ENCODE measurements around the gene PRPF18. TPM values are rescaled to one million over a fixed set of nuclear protein-coding genes. Genes with fewer than 3 reads are reported as not detected.

Gene PRPF18
- total RNA-seq, 1 donor from 2014 or later = 26.1 TPM

DNA sequence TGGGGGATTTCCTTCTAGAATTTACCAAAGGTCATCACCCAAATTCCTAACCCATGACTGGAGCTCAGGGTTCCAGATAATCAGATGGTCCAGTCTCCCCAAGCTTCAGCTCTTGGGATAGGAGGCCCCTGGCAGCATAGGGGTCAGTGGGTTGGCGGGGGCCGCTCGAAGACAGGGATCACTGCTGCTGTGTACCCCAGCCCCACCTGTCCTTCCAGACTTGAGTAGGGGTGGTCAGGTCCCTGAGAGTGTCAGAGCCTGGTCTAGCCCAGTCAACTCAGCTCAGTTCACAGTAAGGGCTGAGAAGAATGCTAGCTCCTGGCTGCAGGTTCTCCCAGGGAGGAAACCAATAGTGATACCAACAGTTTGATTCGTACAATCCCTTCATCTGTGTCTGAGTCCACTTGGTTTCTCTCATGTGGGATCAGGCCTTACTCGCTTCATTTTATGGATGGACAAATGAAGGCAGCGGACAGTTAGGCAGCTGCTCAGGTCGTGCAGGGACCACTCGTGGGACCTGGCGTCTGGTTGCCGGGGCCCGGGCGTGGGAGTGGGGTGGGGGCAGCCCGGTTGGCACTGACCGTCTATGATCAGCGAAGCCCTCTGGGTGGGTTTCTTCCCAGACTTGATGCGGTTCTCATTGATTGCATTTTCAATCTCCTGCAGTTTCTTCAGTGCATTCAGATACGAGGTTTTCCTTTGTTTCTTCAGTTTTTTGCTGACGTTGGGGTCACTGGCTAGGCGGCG, 78.9 kb downstream of the PRPF18 start:
- no peaks in the 10 kb centered on the region for H3K9me3 Mint-ChIP-seq
- no peaks in the 10 kb centered on the region for H3K36me3 Mint-ChIP-seq (ENCODE audit: low read depth)
- no peak for ATAC-seq (ENCODE audit: low read depth)
- no peak overlapping the region for H3K27ac Mint-ChIP-seq
- no peaks in the 10 kb centered on the region for H3K4me1 Mint-ChIP-seq
- CTCF ChIA-PET = no interaction called here
- intact Hi-C loops (cut with micrococcal nuclease) = no loop called here
- DNase-seq = no peak
- POLR2A ChIA-PET = no interaction called here
- no peaks in the 10 kb centered on the region for H3K27me3 Mint-ChIP-seq
- TF ChIP-seq, protein P1, sequence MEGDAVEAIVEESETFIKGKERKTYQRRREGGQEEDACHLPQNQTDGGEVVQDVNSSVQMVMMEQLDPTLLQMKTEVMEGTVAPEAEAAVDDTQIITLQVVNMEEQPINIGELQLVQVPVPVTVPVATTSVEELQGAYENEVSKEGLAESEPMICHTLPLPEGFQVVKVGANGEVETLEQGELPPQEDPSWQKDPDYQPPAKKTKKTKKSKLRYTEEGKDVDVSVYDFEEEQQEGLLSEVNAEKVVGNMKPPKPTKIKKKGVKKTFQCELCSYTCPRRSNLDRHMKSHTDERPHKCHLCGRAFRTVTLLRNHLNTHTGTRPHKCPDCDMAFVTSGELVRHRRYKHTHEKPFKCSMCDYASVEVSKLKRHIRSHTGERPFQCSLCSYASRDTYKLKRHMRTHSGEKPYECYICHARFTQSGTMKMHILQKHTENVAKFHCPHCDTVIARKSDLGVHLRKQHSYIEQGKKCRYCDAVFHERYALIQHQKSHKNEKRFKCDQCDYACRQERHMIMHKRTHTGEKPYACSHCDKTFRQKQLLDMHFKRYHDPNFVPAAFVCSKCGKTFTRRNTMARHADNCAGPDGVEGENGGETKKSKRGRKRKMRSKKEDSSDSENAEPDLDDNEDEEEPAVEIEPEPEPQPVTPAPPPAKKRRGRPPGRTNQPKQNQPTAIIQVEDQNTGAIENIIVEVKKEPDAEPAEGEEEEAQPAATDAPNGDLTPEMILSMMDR (IDR thresholded peaks at IDR 0.05) = no peak
- no peak overlapping the region for H3K4me3 Mint-ChIP-seq

DNA sequence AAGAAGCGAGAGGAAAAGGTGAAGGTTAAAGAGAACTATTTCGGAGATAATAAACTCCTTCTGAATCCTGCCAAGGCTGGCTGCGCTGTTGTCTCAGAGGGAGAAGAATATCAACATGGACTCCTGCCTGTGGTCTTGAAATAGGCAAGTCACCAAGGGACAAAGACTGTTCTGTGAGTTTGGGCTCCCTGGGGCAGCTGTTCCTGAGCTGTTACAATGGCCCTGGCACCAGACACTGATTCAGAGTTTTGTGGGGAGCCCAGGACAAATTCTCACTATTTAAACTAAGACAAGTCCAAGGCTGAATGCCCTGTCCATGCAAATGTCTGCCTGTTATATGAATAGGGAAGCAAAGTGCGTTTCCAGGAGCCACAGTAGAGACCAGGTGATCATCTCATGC, 81.4 kb downstream of the PRPF18 start:
- TF ChIP-seq, protein P1 (IDR thresholded peaks at IDR 0.05) = no peak
- no peak for DNase-seq
- Mint-ChIP-seq H3K36me3 (ENCODE audit: low read depth) (no peaks in the 10 kb centered on the region), H3K9me3 (no peaks in the 10 kb centered on the region), H3K4me1 (no peaks in the 10 kb centered on the region), H3K27me3 (no peaks in the 10 kb centered on the region), H3K27ac (no peak overlapping the region), H3K4me3 (no peak overlapping the region)
- intact Hi-C loops (cut with micrococcal nuclease) = no loop called here
- ChIA-PET CTCF (no interaction called here), POLR2A (no interaction called here)
- ATAC-seq (ENCODE audit: low read depth) = no peak

DNA sequence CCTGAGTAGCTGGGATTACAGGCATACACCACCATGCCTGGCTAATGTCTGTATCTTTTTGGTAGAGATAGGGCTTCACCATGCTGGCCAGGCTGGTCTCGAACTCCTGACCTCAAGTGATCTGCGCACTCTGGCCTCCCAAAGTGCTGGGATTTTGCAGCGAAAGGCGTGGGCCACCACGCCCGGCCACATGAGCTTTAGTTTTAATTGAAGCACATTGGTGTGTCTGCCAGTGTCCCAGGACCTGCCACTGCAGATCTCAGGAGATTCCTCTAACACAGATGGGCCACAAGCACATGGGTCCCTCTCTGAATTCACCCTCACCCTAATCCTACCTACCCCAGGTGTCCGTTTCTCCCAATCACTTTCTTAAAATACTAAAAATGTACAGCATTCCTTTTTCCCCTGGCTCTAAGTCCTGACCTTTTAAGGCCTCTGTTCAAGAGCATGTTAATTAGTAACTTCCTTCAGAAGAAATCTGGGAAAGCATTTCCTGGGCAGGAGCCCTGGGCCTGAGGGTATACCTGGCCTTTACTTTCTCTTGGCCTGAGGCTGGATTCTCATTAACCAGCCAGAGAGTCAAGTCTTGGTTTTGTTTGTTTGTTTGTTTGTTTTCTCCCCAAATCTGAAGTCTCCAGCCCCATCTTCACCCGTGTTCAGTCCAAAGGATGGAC, 82.6 kb downstream of the PRPF18 start:
- TF ChIP-seq, protein P1 (IDR thresholded peaks at IDR 0.05) = no peak
- H3K4me1 Mint-ChIP-seq = no peaks in the 10 kb centered on the region
- ChIA-PET POLR2A (no interaction called here), CTCF (interaction anchor here (0.9 kb wide), 1 partner anchor 10 kb away, joined by 3 read pairs; no protein-coding TSS in a partner anchor)
- intact Hi-C loops (cut with micrococcal nuclease) = no loop called here
- no peaks in the 10 kb centered on the region for H3K27me3 Mint-ChIP-seq
- H3K4me3 Mint-ChIP-seq = no peak overlapping the region
- no peak overlapping the region for H3K27ac Mint-ChIP-seq
- no peaks in the 10 kb centered on the region for H3K36me3 Mint-ChIP-seq (ENCODE audit: low read depth)
- ATAC-seq (ENCODE audit: low read depth) (no peak), DNase-seq (no peak)
- H3K9me3 Mint-ChIP-seq = no peaks in the 10 kb centered on the region

DNA sequence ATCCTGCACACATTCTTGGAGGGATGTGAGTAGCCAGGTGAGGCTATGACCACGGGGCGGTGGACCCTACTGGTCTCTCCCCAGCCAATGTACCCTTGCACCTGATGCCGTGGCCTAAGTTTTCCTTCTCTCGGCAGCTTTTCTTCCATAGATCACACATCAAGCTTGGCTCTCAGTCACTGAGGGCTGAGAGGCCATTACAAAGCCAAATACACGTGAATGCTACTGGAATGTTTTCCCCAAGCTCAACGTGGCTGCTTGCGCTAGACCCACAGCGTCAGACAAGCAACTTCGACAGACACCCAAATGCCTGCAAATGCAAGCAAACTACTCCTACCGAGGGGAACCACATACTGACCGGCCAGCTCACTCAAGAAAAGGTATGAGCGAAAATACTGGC, 83.1 kb downstream of the PRPF18 start:
- intact Hi-C loops (cut with micrococcal nuclease) = no loop called here
- Mint-ChIP-seq H3K9me3 (no peaks in the 10 kb centered on the region), H3K27ac (no peak overlapping the region), H3K27me3 (no peaks in the 10 kb centered on the region), H3K4me3 (no peak overlapping the region), H3K36me3 (ENCODE audit: low read depth) (no peaks in the 10 kb centered on the region), H3K4me1 (no peaks in the 10 kb centered on the region)
- DNase-seq (no peak), ATAC-seq (ENCODE audit: low read depth) (no peak)
- POLR2A ChIA-PET = no interaction called here
- CTCF ChIA-PET = no interaction called here
- TF ChIP-seq, protein P1 (IDR thresholded peaks at IDR 0.05) = no peak

DNA sequence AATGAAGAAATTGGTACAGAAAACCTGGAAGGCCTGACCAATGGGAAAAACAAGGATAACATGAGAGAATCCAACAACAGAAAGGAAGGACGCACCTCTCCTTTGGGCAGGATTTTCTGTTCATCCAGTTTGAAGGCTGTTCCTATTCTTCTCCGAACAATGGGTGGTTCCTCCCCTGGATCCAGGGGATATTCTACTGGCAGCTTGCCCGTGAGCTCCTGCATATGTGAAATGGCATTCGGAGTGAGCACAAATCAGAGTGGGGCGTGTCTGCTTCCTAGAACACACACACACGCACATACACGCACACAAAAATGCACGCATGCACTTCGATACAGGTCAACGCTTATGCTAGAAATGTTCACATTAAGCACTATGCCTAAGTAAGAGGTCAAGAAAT, 83.5 kb downstream of the PRPF18 start:
- H3K9me3 Mint-ChIP-seq = no peaks in the 10 kb centered on the region
- no peak for ATAC-seq (ENCODE audit: low read depth)
- H3K36me3 Mint-ChIP-seq (ENCODE audit: low read depth) = no peaks in the 10 kb centered on the region
- H3K4me1 Mint-ChIP-seq = no peaks in the 10 kb centered on the region
- intact Hi-C loops (cut with micrococcal nuclease) = no loop called here
- DNase-seq = no peak
- TF ChIP-seq, protein P1 (IDR thresholded peaks at IDR 0.05) = no peak
- ChIA-PET CTCF (no interaction called here), POLR2A (no interaction called here)
- H3K27ac Mint-ChIP-seq = no peak overlapping the region
- no peak overlapping the region for H3K4me3 Mint-ChIP-seq
- no peaks in the 10 kb centered on the region for H3K27me3 Mint-ChIP-seq
